Measurements from ENCODE around the gene DNASE1L1. TPM values are rescaled to one million over a fixed set of nuclear protein-coding genes. Genes with fewer than 3 reads are reported as not detected.

DNASE1L1 gene
- total and polyA plus RNA-seq, 2 of the 13 experiments (the other 11 are each of a cell fraction or from before 2014, with no cell fraction given): 4.7 to 12.3 TPM

GRCh38 chrX:154378799-154379568, 30.1 kb downstream of the DNASE1L1 start, which contains the start of gene EMD (continued):
- TF ChIP-seq ZBTB33 (CRISPR knock-in tag; IDR thresholded peaks at IDR 0.05) (no peak), KLF9 (CRISPR knock-in tag; IDR thresholded peaks at IDR 0.05; ENCODE audit: low read depth) (no peak), ATF7-NPFF (CRISPR knock-in tag; IDR thresholded peaks at IDR 0.05; ENCODE audit: low read depth) (no peak), ZNF382 (CRISPR knock-in tag; IDR thresholded peaks at IDR 0.05; ENCODE audit: borderline replicate concordance) (no peak), HMGXB4 (CRISPR knock-in tag; IDR thresholded peaks at IDR 0.05; ENCODE audit: borderline replicate concordance in 1 of 2, low read depth in 1 of 2) (no peak; a peak in 2 of 4 replicates), ZNF615 (CRISPR knock-in tag; IDR thresholded peaks at IDR 0.05; ENCODE audit: borderline replicate concordance) (no peak), ZNF607 (CRISPR knock-in tag; IDR thresholded peaks at IDR 0.05; ENCODE audit: borderline replicate concordance) (no peak; the same call in 1 of the 2 replicates), KDM4B (CRISPR knock-in tag; IDR thresholded peaks at IDR 0.05) (no peak), TFDP2 (CRISPR knock-in tag; IDR thresholded peaks at IDR 0.05) (no peak), HMGA1 (CRISPR knock-in tag; conservative IDR thresholded peaks at IDR 0.05) (no peak), ZNF713 (CRISPR knock-in tag; IDR thresholded peaks at IDR 0.05) (no peak), SIX1 (CRISPR knock-in tag; IDR thresholded peaks at IDR 0.05; ENCODE audit: borderline replicate concordance) (no peak), MED13 (CRISPR knock-in tag; IDR thresholded peaks at IDR 0.05) (no peak), POGZ (CRISPR knock-in tag; IDR thresholded peaks at IDR 0.05) (no peak), ZNF253 (CRISPR knock-in tag; IDR thresholded peaks at IDR 0.05; ENCODE audit: borderline replicate concordance) (no peak), JDP2 (CRISPR knock-in tag; IDR thresholded peaks at IDR 0.05; ENCODE audit: borderline replicate concordance) (no peak), ZNF574 (CRISPR knock-in tag; IDR thresholded peaks at IDR 0.05) (no peak), RARA (CRISPR knock-in tag; IDR thresholded peaks at IDR 0.05) (no peak), ZNF816 (CRISPR knock-in tag; IDR thresholded peaks at IDR 0.05; ENCODE audit: borderline replicate concordance) (no peak), ZNF703 (CRISPR knock-in tag; IDR thresholded peaks at IDR 0.05; ENCODE audit: borderline replicate concordance) (no peak), ZNF34 (CRISPR knock-in tag; IDR thresholded peaks at IDR 0.05; ENCODE audit: borderline replicate concordance) (no peak), MBNL3 (CRISPR knock-in tag; conservative IDR thresholded peaks at IDR 0.05) (no peak), ZNF549 (CRISPR knock-in tag; IDR thresholded peaks at IDR 0.05) (no peak)

Measured in HepG2 (cell line).